ENCODE measurements around the gene AK5.

DNA sequence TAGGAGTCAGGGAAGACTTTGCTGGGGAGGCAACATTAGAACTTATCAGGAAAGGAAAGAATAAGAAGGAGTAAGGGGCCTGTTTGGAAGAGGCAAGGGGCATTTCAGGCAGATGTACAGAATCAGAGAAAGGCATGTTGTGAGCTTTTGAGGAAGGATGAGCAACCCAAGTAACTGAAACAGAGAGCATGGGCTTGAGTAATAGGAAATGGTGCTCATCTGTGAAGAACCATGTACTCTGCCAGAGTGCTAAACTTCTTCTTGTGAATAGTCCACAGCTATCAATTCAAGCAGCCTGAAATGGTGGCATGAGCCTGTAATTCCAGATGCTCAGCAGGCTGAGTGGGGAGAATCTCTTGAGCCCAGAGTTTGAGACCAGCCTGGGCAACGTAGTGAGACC lies 43.4 kb upstream of the AK5 start:
- TF ChIP-seq, protein P1, sequence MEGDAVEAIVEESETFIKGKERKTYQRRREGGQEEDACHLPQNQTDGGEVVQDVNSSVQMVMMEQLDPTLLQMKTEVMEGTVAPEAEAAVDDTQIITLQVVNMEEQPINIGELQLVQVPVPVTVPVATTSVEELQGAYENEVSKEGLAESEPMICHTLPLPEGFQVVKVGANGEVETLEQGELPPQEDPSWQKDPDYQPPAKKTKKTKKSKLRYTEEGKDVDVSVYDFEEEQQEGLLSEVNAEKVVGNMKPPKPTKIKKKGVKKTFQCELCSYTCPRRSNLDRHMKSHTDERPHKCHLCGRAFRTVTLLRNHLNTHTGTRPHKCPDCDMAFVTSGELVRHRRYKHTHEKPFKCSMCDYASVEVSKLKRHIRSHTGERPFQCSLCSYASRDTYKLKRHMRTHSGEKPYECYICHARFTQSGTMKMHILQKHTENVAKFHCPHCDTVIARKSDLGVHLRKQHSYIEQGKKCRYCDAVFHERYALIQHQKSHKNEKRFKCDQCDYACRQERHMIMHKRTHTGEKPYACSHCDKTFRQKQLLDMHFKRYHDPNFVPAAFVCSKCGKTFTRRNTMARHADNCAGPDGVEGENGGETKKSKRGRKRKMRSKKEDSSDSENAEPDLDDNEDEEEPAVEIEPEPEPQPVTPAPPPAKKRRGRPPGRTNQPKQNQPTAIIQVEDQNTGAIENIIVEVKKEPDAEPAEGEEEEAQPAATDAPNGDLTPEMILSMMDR (conservative IDR thresholded peaks at IDR 0.05; ENCODE audit: low read length): no peak
- TF ChIP-seq EZH2phosphoT487 (IDR thresholded peaks at IDR 0.05; ENCODE audit: borderline replicate concordance): no peak

Data from Loucy (cell line).